ENCODE data around the gene MPZL2. TPM values are rescaled to one million over a fixed set of nuclear protein-coding genes. Genes with fewer than 3 reads are reported as not detected.

Gene MPZL2
- total RNA-seq, 1 experiment from 2014 or later = 1.8 TPM

GRCh38 chr11:118305726-118306125, 41.6 kb upstream of the MPZL2 start:
- DNase-seq (ENCODE audit: low read depth, low spot score) = no peak
- Histone ChIP-seq H3K4me1 (ENCODE audit: control insufficient read depth, insufficient read depth, low read length) (no peaks in the 10 kb centered on the region), H3K27ac (ENCODE audit: low read length) (no peak overlapping the region), H3K4me3 (ENCODE audit: low read depth in 2 of 2, low read length in 2 of 2) (no peak overlapping the region), H3K27me3 (ENCODE audit: control insufficient read depth, insufficient read depth, low read length) (peaks cover 12% of the 10 kb centered on the region), H3K9me3 (ENCODE audit: control insufficient read depth, insufficient read depth, low read depth, low read length) (no peaks in the 10 kb centered on the region), H3K36me3 (ENCODE audit: control insufficient read depth, insufficient read depth, low read length) (no peaks in the 10 kb centered on the region)
- TF ChIP-seq POLR2AphosphoS5 (IDR thresholded peaks at IDR 0.05; ENCODE audit: low read depth, low read length) = no peak
- no peak for ATAC-seq
- ChIA-PET POLR2A (no interaction called here), CTCF (no interaction called here)
- in situ Hi-C loops (cut with HindIII; ENCODE audit: low pct_unique_long_range_greater_than_20kb, low sequenced_read_pairs) = no loop called here
- intact Hi-C loops (cut with micrococcal nuclease; ENCODE audit: unreplicated experiment) = no loop called here
- no TSS peak for BruUV-seq (replicated peaks)

- ATAC-seq = no peak
- ChIA-PET POLR2A (no interaction called here), CTCF (no interaction called here)
- TF ChIP-seq, protein P1, sequence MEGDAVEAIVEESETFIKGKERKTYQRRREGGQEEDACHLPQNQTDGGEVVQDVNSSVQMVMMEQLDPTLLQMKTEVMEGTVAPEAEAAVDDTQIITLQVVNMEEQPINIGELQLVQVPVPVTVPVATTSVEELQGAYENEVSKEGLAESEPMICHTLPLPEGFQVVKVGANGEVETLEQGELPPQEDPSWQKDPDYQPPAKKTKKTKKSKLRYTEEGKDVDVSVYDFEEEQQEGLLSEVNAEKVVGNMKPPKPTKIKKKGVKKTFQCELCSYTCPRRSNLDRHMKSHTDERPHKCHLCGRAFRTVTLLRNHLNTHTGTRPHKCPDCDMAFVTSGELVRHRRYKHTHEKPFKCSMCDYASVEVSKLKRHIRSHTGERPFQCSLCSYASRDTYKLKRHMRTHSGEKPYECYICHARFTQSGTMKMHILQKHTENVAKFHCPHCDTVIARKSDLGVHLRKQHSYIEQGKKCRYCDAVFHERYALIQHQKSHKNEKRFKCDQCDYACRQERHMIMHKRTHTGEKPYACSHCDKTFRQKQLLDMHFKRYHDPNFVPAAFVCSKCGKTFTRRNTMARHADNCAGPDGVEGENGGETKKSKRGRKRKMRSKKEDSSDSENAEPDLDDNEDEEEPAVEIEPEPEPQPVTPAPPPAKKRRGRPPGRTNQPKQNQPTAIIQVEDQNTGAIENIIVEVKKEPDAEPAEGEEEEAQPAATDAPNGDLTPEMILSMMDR (IDR thresholded peaks at IDR 0.05) = no peak
- TF ChIP-seq SIN3A (IDR thresholded peaks at IDR 0.05; ENCODE audit: borderline replicate concordance, insufficient read depth, low read depth, low read length) (no peak), REST (IDR thresholded peaks at IDR 0.05; ENCODE audit: insufficient read depth in 1 of 2, low read depth in 2 of 2, low read length in 1 of 2) (no peak), POLR2AphosphoS5 (IDR thresholded peaks at IDR 0.05; ENCODE audit: low read depth, low read length) (no peak), TCF7L2 (IDR thresholded peaks at IDR 0.05; ENCODE audit: low read depth, low read length) (no peak)
- no peak for DNase-seq (ENCODE audit: low read depth, low spot score)
- H3K27ac ChIP-seq (ENCODE audit: low read length) = no peak within 1 kb of the TSS
- H3K36me3 ChIP-seq (ENCODE audit: control insufficient read depth, insufficient read depth, low read length) = no peaks in the 10 kb centered on the region
- H3K4me1 ChIP-seq (ENCODE audit: control insufficient read depth, insufficient read depth, low read length) = no peaks in the 10 kb centered on the region
- no peak within 1 kb of the TSS for H3K4me3 ChIP-seq (ENCODE audit: low read depth in 2 of 2, low read length in 2 of 2)
- in situ Hi-C loops (cut with HindIII; ENCODE audit: low pct_unique_long_range_greater_than_20kb, low sequenced_read_pairs) (no loop called here), intact Hi-C loops (cut with micrococcal nuclease; ENCODE audit: unreplicated experiment) (no loop called here)
- H3K9me3 ChIP-seq (ENCODE audit: control insufficient read depth, insufficient read depth, low read depth, low read length) = no peaks in the 10 kb centered on the region
- H3K27me3 ChIP-seq (ENCODE audit: control insufficient read depth, insufficient read depth, low read length) = peaks cover 12% of the 10 kb centered on the region
- BruUV-seq (replicated peaks) = no TSS peak
These were observed 40.6 kb upstream of the MPZL2 start, which contains the start of gene CD3E for GRCh38 chr11:118304568-118305248. CD3E (plus strand) TSS chr11:118304730; CDS start chr11:118304953, 223 bp downstream.

DNA sequence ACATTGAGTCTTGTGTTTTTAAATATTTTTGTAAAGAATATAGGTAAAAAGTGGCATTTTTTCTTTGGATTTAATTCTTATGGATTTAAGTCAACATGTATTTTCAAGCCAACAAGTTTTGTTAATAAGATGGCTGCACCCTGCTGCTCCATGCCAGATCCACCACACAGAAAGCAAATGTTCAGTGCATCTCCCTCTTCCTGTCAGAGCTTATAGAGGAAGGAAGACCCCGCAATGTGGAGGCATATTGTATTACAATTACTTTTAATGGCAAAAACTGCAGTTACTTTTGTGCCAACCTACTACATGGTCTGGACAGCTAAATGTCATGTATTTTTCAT, 40.1 kb upstream of the MPZL2 start:
- TF ChIP-seq, protein P1 (IDR thresholded peaks at IDR 0.05) = no peak
- no peak for TF ChIP-seq POLR2AphosphoS5 (IDR thresholded peaks at IDR 0.05; ENCODE audit: low read depth, low read length)
- no peak for TF ChIP-seq SIN3A (IDR thresholded peaks at IDR 0.05; ENCODE audit: borderline replicate concordance, insufficient read depth, low read depth, low read length)
- TF ChIP-seq TCF7L2 (IDR thresholded peaks at IDR 0.05; ENCODE audit: low read depth, low read length) = no peak
- no peak for TF ChIP-seq REST (IDR thresholded peaks at IDR 0.05; ENCODE audit: insufficient read depth in 1 of 2, low read depth in 2 of 2, low read length in 1 of 2)
- ATAC-seq = no peak
- Histone ChIP-seq H3K36me3 (ENCODE audit: control insufficient read depth, insufficient read depth, low read length) (no peaks in the 10 kb centered on the region), H3K4me3 (ENCODE audit: low read depth in 2 of 2, low read length in 2 of 2) (no peak overlapping the region), H3K4me1 (ENCODE audit: control insufficient read depth, insufficient read depth, low read length) (no peaks in the 10 kb centered on the region), H3K27ac (ENCODE audit: low read length) (no peak overlapping the region), H3K27me3 (ENCODE audit: control insufficient read depth, insufficient read depth, low read length) (peaks cover 12% of the 10 kb centered on the region), H3K9me3 (ENCODE audit: control insufficient read depth, insufficient read depth, low read depth, low read length) (no peaks in the 10 kb centered on the region)
- no peak for DNase-seq (ENCODE audit: low read depth, low spot score)
- intact Hi-C loops (cut with micrococcal nuclease; ENCODE audit: unreplicated experiment) (no loop called here), in situ Hi-C loops (cut with HindIII; ENCODE audit: low pct_unique_long_range_greater_than_20kb, low sequenced_read_pairs) (no loop called here)
- POLR2A ChIA-PET = no interaction called here
- CTCF ChIA-PET = no interaction called here
- BruUV-seq (replicated peaks) = no TSS peak

Data from Panc1 (cell line).